22Rv1 (cell line): ENCODE measurements around the gene CACUL1.

Source experiments
- CTCF ChIP-seq: fragments of 450-650 bp; IDR thresholded peaks from 2 replicates; pipeline ENCODE4 v1.5.1; 2017; ENCODE audit warnings: mild to moderate bottlenecking
- ZFX ChIP-seq: fragments of 450-650 bp; IDR thresholded peaks from 2 replicates; pipeline ENCODE4 v1.6.1; 2017; ENCODE audit warnings: antibody characterized with exemption, borderline replicate concordance

- TF ChIP-seq CTCF (no peak), ZFX (no peak)
These were observed 85.6 kb downstream of the CACUL1 start for GRCh38 chr10:118669020-118669791.
